ENCODE data around the gene PSMB7.

Gene PSMB7

DNA sequence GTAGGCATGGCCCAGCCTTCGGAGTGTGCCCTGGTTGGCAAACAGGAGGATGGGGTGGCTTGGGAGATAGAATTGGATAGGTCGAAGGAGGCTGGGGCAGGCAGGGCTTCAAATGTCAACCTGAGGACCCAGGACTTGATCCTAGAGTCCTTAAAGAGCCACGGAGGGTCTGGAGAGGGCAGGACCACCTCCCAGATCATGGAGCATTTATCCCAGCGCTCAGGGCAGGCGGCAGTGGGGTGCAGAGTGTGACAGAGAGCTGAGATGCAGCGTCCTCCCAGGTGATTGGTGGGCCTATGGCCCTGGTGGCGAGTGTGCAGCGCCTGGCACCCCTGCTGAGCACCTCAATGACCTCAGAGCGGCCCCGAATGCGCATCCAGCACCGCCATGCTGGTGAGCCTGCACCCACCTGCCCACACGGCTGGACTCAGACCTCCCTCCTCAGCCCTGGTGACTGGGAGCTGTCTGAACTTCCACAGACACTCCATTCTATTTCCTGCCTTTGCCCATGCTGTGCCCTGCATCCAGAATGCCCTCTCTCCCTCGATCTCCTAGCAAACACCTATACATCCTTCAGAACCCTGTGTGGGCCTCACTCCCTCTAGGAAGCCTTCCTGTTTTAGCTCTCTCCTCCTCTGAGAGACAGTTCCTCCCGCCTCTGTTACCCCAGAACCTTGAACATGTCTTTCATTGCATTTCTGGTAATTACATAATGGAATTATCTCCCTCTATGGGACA, 41.3 kb upstream of the PSMB7 start:
- H3K4me3 ChIP-seq, result no peak overlapping the region
- no peak overlapping the region for H3K27ac ChIP-seq
- DNase-seq, result peak in 1 of 2 donors; percentile 56
- TF ChIP-seq, protein P1, sequence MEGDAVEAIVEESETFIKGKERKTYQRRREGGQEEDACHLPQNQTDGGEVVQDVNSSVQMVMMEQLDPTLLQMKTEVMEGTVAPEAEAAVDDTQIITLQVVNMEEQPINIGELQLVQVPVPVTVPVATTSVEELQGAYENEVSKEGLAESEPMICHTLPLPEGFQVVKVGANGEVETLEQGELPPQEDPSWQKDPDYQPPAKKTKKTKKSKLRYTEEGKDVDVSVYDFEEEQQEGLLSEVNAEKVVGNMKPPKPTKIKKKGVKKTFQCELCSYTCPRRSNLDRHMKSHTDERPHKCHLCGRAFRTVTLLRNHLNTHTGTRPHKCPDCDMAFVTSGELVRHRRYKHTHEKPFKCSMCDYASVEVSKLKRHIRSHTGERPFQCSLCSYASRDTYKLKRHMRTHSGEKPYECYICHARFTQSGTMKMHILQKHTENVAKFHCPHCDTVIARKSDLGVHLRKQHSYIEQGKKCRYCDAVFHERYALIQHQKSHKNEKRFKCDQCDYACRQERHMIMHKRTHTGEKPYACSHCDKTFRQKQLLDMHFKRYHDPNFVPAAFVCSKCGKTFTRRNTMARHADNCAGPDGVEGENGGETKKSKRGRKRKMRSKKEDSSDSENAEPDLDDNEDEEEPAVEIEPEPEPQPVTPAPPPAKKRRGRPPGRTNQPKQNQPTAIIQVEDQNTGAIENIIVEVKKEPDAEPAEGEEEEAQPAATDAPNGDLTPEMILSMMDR (IDR thresholded peaks at IDR 0.05), result no peak
- peaks cover 0 to 9% (median 4%) of the 10 kb centered on the region in 4 donors for H3K4me1 ChIP-seq
- H3K36me3 ChIP-seq, result no peaks in the 10 kb centered on the region
- peaks cover 0 to 48% of the 10 kb centered on the region in 2 donors for H3K27me3 ChIP-seq
- H3K9me3 ChIP-seq, result no peaks in the 10 kb centered on the region
- intact Hi-C loops (cut with DNase I; ENCODE audit: low total_unique reads), result no loop called here

DNA sequence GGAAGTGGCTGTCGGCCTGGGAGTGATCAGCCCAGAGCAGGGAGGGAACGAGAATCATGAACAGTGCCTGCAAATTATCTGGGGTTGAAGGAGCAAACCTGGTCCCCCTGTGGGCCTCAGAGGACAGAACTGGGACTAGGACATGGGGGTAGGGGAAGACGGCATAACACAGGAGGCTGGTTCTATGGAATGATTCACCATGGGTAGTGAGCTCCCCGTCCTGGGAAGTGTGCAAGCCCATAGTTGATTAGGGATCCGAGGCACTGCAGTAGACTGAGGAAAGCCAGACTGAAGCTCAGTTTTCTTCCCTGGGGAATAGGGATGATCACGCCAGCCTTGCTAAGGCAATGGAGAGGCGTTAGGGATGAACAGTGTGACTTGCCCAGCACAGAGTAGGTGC, 40.6 kb upstream of the PSMB7 start:
- H3K36me3 ChIP-seq, result no peaks in the 10 kb centered on the region
- no peak overlapping the region for H3K27ac ChIP-seq
- intact Hi-C loops (cut with DNase I; ENCODE audit: low total_unique reads), result no loop called here
- H3K4me3 ChIP-seq, result no peak overlapping the region
- TF ChIP-seq, protein P1 (IDR thresholded peaks at IDR 0.05), result no peak
- no peaks in the 10 kb centered on the region for H3K9me3 ChIP-seq
- no peak for DNase-seq
- peaks cover 0 to 55% of the 10 kb centered on the region in 2 donors for H3K27me3 ChIP-seq
- H3K4me1 ChIP-seq, result peaks cover 0 to 9% (median 5%) of the 10 kb centered on the region in 4 donors

DNA sequence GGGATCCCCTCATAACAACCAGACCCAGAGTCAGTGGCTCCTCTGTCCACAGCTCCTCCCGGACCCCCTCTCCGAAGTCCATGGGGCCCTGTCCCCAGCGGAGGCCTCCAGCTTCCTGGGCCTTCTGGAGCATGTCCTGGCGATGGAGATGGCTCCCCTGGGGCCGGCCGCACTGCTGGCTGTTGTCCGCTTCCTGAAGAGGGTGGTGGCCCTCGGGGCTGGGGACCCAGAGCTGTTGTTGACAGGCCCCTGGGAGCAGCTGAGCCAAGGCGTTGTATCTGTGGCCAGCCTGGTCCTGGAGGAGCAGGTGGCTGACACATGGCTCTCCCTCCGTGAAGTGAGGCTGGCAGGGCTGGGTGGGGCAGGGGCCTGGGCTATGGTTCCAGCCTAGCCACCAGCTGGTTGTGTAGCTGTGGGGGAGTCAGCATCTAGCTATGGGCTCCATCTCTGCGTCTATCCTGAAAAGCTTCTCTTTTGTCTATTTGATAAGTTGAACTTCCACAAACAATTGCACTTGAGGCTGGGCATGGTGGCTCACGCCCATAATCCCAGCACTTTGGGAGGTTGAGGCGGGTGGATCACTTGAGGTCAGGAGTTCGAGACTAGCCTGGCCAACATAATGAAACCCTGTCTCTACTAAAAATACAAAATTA, 39.7 kb upstream of the PSMB7 start:
- peak in 1 of 2 donors; percentile 57 for DNase-seq
- intact Hi-C loops (cut with DNase I; ENCODE audit: low total_unique reads), result no loop called here
- Histone ChIP-seq H3K27me3 (peaks cover 0 to 64% of the 10 kb centered on the region in 2 donors), H3K36me3 (no peaks in the 10 kb centered on the region), H3K9me3 (no peaks in the 10 kb centered on the region), H3K27ac (no peak overlapping the region), H3K4me1 (peaks cover 0 to 12% (median 7%) of the 10 kb centered on the region in 4 donors), H3K4me3 (no peak overlapping the region)
- TF ChIP-seq, protein P1 (IDR thresholded peaks at IDR 0.05), result no peak

DNA sequence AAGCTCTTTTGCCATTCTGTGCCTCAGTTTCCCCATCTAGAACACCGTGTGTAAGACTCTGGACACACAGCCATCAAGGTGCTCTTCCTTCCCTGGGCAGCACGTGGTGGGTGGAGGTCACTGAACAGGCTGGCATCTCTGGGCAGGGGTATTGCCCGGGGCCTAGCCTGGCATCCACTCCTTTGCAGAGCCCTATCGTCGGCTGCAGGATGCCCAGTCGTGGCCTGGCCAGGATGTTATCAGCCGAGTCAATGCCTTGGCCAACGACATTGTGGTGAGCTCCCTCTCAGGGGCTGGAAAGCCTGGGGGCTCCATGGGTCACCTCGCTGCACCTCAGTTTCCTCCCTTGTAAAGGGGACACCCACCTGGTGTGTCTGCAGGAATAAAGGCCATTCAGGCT, 39.1 kb upstream of the PSMB7 start:
- H3K4me3 ChIP-seq, result no peak overlapping the region

DNA sequence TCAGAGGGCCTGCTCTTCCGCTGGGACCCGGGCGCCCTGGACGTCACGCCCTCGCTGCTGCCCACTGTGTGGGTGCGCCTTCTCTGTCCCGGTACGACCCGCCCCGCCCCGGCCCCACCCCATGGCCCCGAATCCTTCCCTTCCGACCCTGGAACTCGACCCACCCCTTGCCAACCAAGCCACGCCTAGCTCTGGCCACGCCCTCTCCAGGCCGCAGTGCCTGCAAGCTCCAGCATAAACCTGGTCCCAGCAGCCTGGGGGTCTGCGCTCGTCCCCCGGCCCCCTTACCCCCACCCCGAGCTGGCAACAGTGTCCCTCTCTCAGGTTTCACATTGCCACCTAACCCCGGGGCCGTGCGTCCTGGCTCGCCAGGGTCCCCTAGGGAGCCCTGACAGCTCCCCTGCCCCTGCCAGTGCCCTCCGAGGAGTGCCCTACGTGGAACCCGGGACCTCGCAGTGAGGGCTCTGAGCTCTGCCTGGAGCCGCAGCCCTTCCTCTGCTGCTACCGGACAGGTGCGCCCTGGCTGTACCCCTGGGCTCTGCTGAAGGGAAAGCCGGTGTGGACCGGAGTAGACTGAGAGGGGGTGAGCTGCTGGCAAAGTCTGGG, 38.4 kb upstream of the PSMB7 start:
- H3K4me3 ChIP-seq, result no peak overlapping the region
- H3K4me1 ChIP-seq, result peaks cover 0 to 12% (median 7%) of the 10 kb centered on the region in 4 donors
- H3K9me3 ChIP-seq, result no peaks in the 10 kb centered on the region
- peaks cover 0 to 73% of the 10 kb centered on the region in 2 donors for H3K27me3 ChIP-seq
- no peaks in the 10 kb centered on the region for H3K36me3 ChIP-seq
- no peak overlapping the region for H3K27ac ChIP-seq
- intact Hi-C loops (cut with DNase I; ENCODE audit: low total_unique reads), result no loop called here
- DNase-seq, result peak in 1 of 2 donors; percentile 55
- TF ChIP-seq, protein P1 (IDR thresholded peaks at IDR 0.05), result no peak

More for the DNA sequence above, 39.1 kb upstream of the PSMB7 start:
- DNase-seq, result no peak
- Histone ChIP-seq H3K9me3 (no peaks in the 10 kb centered on the region), H3K27me3 (peaks cover 0 to 71% of the 10 kb centered on the region in 2 donors), H3K4me1 (peaks cover 0 to 12% (median 7%) of the 10 kb centered on the region in 4 donors), H3K36me3 (no peaks in the 10 kb centered on the region), H3K27ac (no peak overlapping the region)
- intact Hi-C loops (cut with DNase I; ENCODE audit: low total_unique reads), result no loop called here
- TF ChIP-seq, protein P1 (IDR thresholded peaks at IDR 0.05), result no peak
